SU-DHL-6 (cell line): Measurements from ENCODE around the gene PLK5.

Experiments used
- H2AFZ ChIP-seq: fragments of 200-600 bp; sonication (generic); 2 replicates; pipeline ENCODE4 v1.6.1; 2014; ENCODE audit warnings: low read depth, mild to moderate bottlenecking, moderate library complexity, mixed read lengths, antibody characterized with exemption, low read length; ENCODE audit not compliant: severe bottlenecking
- H3F3A ChIP-seq: fragments of 200-600 bp; shearing (Covaris generic); 2 replicates; pipeline ENCODE4 v1.6.0; 2016; ENCODE audit warnings: antibody characterized with exemption, mild to moderate bottlenecking; ENCODE audit not compliant: insufficient read depth
- H3K27ac ChIP-seq: fragments of 200-600 bp; sonication (generic); 2 replicates; pipeline ENCODE4 v1.5.1; 2016; ENCODE audit warnings: low read depth, mild to moderate bottlenecking, low read length, moderate library complexity, mixed read lengths
- H3K27me3 ChIP-seq: fragments of 200-600 bp; sonication (generic), shearing (Covaris generic); 2 replicates; pipeline ENCODE4 v1.6.0; 2014; ENCODE audit warnings: mild to moderate bottlenecking, low read length
- H3K36me3 ChIP-seq: fragments of 200-600 bp; sonication (generic); 2 replicates; pipeline ENCODE4 v1.6.1; 2014; ENCODE audit warnings: mild to moderate bottlenecking, low read length, mixed read lengths
- H3K4me2 ChIP-seq: fragments of 300-600, 200-600 bp; shearing (Covaris generic), sonication (generic); 2 replicates; pipeline ENCODE4 v1.6.0; 2014; ENCODE audit warnings: low read length, low read depth, mild to moderate bottlenecking; ENCODE audit not compliant: poor library complexity, severe bottlenecking
- H3K4me3 ChIP-seq: fragments of 200-600 bp; sonication (generic); 2 replicates; pipeline ENCODE4 v1.5.1; 2014; ENCODE audit warnings: antibody characterized with exemption, low read length, mild to moderate bottlenecking, mixed read lengths; ENCODE audit not compliant: insufficient read depth, poor library complexity, severe bottlenecking
- H3K79me2 ChIP-seq: fragments of 200-600 bp; sonication (generic); 2 replicates; pipeline ENCODE4 v1.6.1; 2014; ENCODE audit warnings: mild to moderate bottlenecking, low read length, moderate library complexity; ENCODE audit not compliant: insufficient read depth
- H3K9ac ChIP-seq: fragments of 200-600 bp; sonication (generic); 2 replicates; pipeline ENCODE4 v1.7.0; 2014; ENCODE audit warnings: mild to moderate bottlenecking, low read length
- H3K9me2 ChIP-seq: fragments of 200-600 bp; sonication (generic); replicated peaks from 2 replicates; pipeline ENCODE4 v1.6.1; 2014; ENCODE audit warnings: low read length; ENCODE audit not compliant: insufficient read depth
- H3K9me3 ChIP-seq: fragments of 200-600 bp; sonication (generic); 2 replicates; pipeline ENCODE4 v1.6.1; 2014; ENCODE audit warnings: low read length, mixed read lengths; ENCODE audit not compliant: insufficient read depth
- H4K20me1 ChIP-seq: fragments of 200-600 bp; sonication (generic); 2 replicates; pipeline ENCODE4 v1.6.1; 2014; ENCODE audit warnings: low read depth, mild to moderate bottlenecking, antibody characterized with exemption, low read length, moderate library complexity, mixed read lengths
- EZH2phosphoT487 ChIP-seq: fragments of 200-600 bp; sonication (generic), shearing (Covaris generic); conservative IDR thresholded peaks from 2 replicates; pipeline ENCODE4 v1.6.1; 2018; ENCODE audit warnings: mild to moderate bottlenecking, antibody characterized with exemption, low read length, moderate library complexity, mixed read lengths
- TF ChIP-seq, protein P1 (sequence below): fragments of 200-600 bp; sonication (generic); IDR thresholded peaks from one replicate; pipeline ENCODE4 v1.5.1; 2017; ENCODE audit warnings: antibody characterized with exemption, mild to moderate bottlenecking, low read length, moderate library complexity; ENCODE audit not compliant: insufficient read depth, poor library complexity, severe bottlenecking

PLK5 gene

GRCh38 chr19:1508507-1508856 is 15.4 kb upstream of the PLK5 start:
- no peak overlapping the region for H2AFZ ChIP-seq

DNA sequence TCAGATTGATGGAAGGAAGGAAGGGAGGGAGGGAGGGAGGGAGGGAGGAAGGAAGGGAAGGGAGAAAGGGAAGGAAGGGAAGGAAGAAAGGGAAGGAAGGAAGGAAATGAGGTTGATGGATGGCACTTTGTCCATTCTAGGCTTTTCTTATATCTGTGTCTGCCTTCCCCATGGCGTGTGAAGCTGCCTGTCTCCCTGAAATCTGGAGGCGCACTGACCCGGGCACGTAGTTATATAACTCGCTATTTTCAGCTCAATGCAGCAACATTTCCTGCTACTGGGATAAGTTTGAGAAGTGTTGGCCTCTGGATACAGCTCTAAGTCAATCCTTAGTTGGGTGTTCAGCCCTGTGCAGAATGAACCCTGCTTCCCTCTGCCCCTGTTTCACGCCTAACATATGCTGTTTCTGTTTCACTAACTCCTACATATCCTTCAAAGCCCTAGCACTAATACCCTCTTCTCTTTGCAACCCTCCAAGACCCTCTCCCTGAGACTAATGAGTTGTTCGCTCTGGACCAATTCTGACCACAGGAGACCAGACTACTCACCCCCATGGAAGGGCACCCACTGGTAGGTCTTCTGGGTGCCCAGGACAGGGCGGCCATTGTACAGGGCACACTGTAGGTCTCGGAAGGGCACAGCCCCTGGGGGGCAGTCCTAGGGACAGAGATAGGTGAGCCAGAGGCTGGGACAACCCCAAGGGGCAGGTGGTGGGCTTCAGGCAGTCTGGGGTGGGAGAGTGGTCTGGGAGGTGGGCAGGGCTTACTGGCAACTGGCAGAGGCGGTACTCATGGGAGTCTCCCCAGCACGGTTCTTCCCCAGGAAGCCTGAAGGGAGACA is 14.1 kb upstream of the PLK5 start:
- no peaks in the 10 kb centered on the region for H4K20me1 ChIP-seq
- H3K9ac ChIP-seq = no peak overlapping the region
- TF ChIP-seq EZH2phosphoT487 = no peak
- TF ChIP-seq, protein P1, sequence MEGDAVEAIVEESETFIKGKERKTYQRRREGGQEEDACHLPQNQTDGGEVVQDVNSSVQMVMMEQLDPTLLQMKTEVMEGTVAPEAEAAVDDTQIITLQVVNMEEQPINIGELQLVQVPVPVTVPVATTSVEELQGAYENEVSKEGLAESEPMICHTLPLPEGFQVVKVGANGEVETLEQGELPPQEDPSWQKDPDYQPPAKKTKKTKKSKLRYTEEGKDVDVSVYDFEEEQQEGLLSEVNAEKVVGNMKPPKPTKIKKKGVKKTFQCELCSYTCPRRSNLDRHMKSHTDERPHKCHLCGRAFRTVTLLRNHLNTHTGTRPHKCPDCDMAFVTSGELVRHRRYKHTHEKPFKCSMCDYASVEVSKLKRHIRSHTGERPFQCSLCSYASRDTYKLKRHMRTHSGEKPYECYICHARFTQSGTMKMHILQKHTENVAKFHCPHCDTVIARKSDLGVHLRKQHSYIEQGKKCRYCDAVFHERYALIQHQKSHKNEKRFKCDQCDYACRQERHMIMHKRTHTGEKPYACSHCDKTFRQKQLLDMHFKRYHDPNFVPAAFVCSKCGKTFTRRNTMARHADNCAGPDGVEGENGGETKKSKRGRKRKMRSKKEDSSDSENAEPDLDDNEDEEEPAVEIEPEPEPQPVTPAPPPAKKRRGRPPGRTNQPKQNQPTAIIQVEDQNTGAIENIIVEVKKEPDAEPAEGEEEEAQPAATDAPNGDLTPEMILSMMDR = no peak
- no peaks in the 10 kb centered on the region for H3K9me3 ChIP-seq
- H3K79me2 ChIP-seq = no peaks in the 10 kb centered on the region
- H2AFZ ChIP-seq = no peak overlapping the region
- H3F3A ChIP-seq = no peaks in the 10 kb centered on the region
- no peak overlapping the region for H3K27ac ChIP-seq
- no peak overlapping the region for H3K4me2 ChIP-seq
- H3K9me2 ChIP-seq = no peaks in the 10 kb centered on the region
- H3K36me3 ChIP-seq = no peaks in the 10 kb centered on the region
- H3K4me3 ChIP-seq = no peak overlapping the region
- no peaks in the 10 kb centered on the region for H3K27me3 ChIP-seq

More at GRCh38 chr19:1508507-1508856, 15.4 kb upstream of the PLK5 start:
- Histone ChIP-seq H3K79me2 (no peaks in the 10 kb centered on the region), H3K9me3 (no peaks in the 10 kb centered on the region), H3K36me3 (no peaks in the 10 kb centered on the region), H3K27ac (no peak overlapping the region), H3K9ac (no peak overlapping the region), H3F3A (no peaks in the 10 kb centered on the region), H3K4me2 (no peak overlapping the region), H3K4me3 (no peak overlapping the region), H3K27me3 (no peaks in the 10 kb centered on the region), H3K9me2 (no peaks in the 10 kb centered on the region), H4K20me1 (no peaks in the 10 kb centered on the region)
- no peak for TF ChIP-seq EZH2phosphoT487
- TF ChIP-seq, protein P1 = no peak

- H3F3A ChIP-seq = no peaks in the 10 kb centered on the region
- no peaks in the 10 kb centered on the region for H3K27me3 ChIP-seq
- no peak overlapping the region for H2AFZ ChIP-seq
- no peak overlapping the region for H3K4me2 ChIP-seq
- no peaks in the 10 kb centered on the region for H3K9me3 ChIP-seq
- H3K36me3 ChIP-seq = no peaks in the 10 kb centered on the region
- TF ChIP-seq, protein P1 = no peak
- no peak for TF ChIP-seq EZH2phosphoT487
- H4K20me1 ChIP-seq = no peaks in the 10 kb centered on the region
- no peak overlapping the region for H3K4me3 ChIP-seq
- no peaks in the 10 kb centered on the region for H3K79me2 ChIP-seq
- no peak overlapping the region for H3K27ac ChIP-seq
- H3K9me2 ChIP-seq = no peaks in the 10 kb centered on the region
- H3K9ac ChIP-seq = no peak overlapping the region
Observed at GRCh38 chr19:1510442-1510806, 13.5 kb upstream of the PLK5 start.
